ENCODE data around the gene FOLR1. TPM values are rescaled to one million over a fixed set of nuclear protein-coding genes. Genes with fewer than 3 reads are reported as not detected.

Gene FOLR1
- total and polyA plus RNA-seq, 2 of the 4 experiments (the other 2 are of a cell fraction), result 0.24 TPM; not detected in 1

DNA sequence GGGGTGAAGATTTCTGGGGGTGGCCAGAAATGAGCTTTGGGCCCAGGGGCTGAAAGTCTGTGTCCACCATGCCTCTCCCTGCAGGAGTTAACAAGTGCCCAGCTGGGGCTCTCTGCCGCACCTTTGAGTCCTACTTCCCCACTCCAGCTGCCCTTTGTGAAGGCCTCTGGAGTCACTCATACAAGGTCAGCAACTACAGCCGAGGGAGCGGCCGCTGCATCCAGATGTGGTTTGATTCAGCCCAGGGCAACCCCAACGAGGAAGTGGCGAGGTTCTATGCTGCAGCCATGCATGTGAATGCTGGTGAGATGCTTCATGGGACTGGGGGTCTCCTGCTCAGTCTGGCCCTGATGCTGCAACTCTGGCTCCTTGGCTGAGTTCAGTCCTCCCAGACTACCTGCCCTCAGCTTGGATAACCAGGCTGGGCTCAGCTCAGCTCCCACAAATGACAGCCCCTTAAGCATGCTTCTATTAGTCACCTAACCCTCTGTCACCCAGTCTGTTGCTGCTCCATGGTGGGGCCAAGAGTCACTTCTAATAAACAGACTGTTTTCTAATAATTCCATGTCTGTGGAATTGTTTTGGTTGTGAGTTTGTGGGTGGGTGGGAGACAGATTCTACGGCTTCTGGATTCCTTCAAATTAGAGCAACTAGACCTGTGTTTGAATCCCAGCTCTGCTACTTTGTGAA, 29.6 kb downstream of the FOLR1 start:
- H3K36me3 ChIP-seq (ENCODE audit: control insufficient read depth, insufficient read depth, low read length), result no peaks in the 10 kb centered on the region; the same call in 1 of the 2 replicates
- no peaks in the 10 kb centered on the region for H3K9me3 ChIP-seq (ENCODE audit: control insufficient read depth, insufficient read depth, low read length)
- peaks cover 14% of the 10 kb centered on the region for H4K20me1 ChIP-seq (ENCODE audit: insufficient read depth, low read length)
- H3K27me3 ChIP-seq (ENCODE audit: control insufficient read depth, insufficient read depth, low read length), result peaks cover 24% of the 10 kb centered on the region
- ChIA-PET POLR2A (ENCODE audit: unreplicated experiment) (no interaction called here), CTCF (no interaction called here)
- H3K79me1 ChIP-seq (ENCODE audit: low read depth in 1 of 2, low read length in 2 of 2), result peaks cover 14 to 22% of the 10 kb centered on the region in 2 experiments; a peak in 3 of 4 replicates
- H3K4me3 ChIP-seq (ENCODE audit: insufficient read depth, low read depth, low read length), result no peak overlapping the region
- no peak overlapping the region for H2BK5ac ChIP-seq (ENCODE audit: low read depth, low read length, poor library complexity, severe bottlenecking)
- in situ Hi-C loops (cut with MboI; ENCODE audit: low sequenced_read_pairs), result no loop called here
- H2BK120ac ChIP-seq (ENCODE audit: low read depth, low read length), result no peak overlapping the region
- H3K4me1 ChIP-seq (ENCODE audit: control insufficient read depth, insufficient read depth, low read length), result peaks cover 4% of the 10 kb centered on the region; the same call in 1 of the 2 replicates
- intact Hi-C loops (cut with micrococcal nuclease), result loop anchor here (2.0 kb wide), 1 partner anchor 119 kb away; the partner anchor contains the start of gene LAMTOR1
- dilution Hi-C loops (cut with HindIII; ENCODE audit: low sequenced_read_pairs, unreplicated experiment), result no loop called here
- no peak overlapping the region for H2BK15ac ChIP-seq (ENCODE audit: low read depth, low read length)
- peak overlapping the region; percentile 71 for H2AFZ ChIP-seq (replicated peaks; ENCODE audit: low read length, poor library complexity)
- H3K18ac ChIP-seq (ENCODE audit: low read depth, low read length), result no peak overlapping the region
- H3K9ac ChIP-seq (ENCODE audit: low read depth, low read length), result no peak overlapping the region
- peaks cover 6% of the 10 kb centered on the region; the same call in 1 of the 2 replicates for H3K9me1 ChIP-seq (ENCODE audit: insufficient read depth, low read length)
- H2AK5ac ChIP-seq (ENCODE audit: low read depth, low read length), result no peak overlapping the region
- H4K91ac ChIP-seq (ENCODE audit: insufficient read depth, low read depth, low read length), result no peak overlapping the region
- no peak overlapping the region for H3K23ac ChIP-seq (ENCODE audit: low read depth, low read length)
- H3K56ac ChIP-seq (ENCODE audit: extremely low read depth, insufficient read depth, low read length), result no peak overlapping the region
- BruUV-seq (replicated peaks), result no TSS peak
- H2AK9ac ChIP-seq (replicated peaks; ENCODE audit: low read depth, low read length, poor library complexity), result no peak overlapping the region
- no peak for TF ChIP-seq RCOR1 (IDR thresholded peaks at IDR 0.05; ENCODE audit: insufficient replicate concordance, low read length)
- TF ChIP-seq ELK1 (IDR thresholded peaks at IDR 0.05; ENCODE audit: borderline replicate concordance, low read depth, low read length), result no peak
- no peak for TF ChIP-seq BHLHE40 (IDR thresholded peaks at IDR 0.05; ENCODE audit: low read depth, low read length)
- TF ChIP-seq FOS (IDR thresholded peaks at IDR 0.05; ENCODE audit: low read depth, low read length), result no peak
- TF ChIP-seq USF2 (IDR thresholded peaks at IDR 0.05; ENCODE audit: low read depth, low read length), result no peak
- TF ChIP-seq CHD1 (IDR thresholded peaks at IDR 0.05; ENCODE audit: low read depth, low read length), result no peak
- TF ChIP-seq MAFK (IDR thresholded peaks at IDR 0.05; ENCODE audit: low read depth, low read length), result no peak
- TF ChIP-seq RFX5 (IDR thresholded peaks at IDR 0.05; ENCODE audit: low read depth, low read length), result no peak
- TF ChIP-seq, protein P1, sequence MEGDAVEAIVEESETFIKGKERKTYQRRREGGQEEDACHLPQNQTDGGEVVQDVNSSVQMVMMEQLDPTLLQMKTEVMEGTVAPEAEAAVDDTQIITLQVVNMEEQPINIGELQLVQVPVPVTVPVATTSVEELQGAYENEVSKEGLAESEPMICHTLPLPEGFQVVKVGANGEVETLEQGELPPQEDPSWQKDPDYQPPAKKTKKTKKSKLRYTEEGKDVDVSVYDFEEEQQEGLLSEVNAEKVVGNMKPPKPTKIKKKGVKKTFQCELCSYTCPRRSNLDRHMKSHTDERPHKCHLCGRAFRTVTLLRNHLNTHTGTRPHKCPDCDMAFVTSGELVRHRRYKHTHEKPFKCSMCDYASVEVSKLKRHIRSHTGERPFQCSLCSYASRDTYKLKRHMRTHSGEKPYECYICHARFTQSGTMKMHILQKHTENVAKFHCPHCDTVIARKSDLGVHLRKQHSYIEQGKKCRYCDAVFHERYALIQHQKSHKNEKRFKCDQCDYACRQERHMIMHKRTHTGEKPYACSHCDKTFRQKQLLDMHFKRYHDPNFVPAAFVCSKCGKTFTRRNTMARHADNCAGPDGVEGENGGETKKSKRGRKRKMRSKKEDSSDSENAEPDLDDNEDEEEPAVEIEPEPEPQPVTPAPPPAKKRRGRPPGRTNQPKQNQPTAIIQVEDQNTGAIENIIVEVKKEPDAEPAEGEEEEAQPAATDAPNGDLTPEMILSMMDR (conservative IDR thresholded peaks at IDR 0.05; ENCODE audit: low read depth, low read length), result no peak
- TF ChIP-seq SMC3 (IDR thresholded peaks at IDR 0.05; ENCODE audit: low read depth, low read length), result no peak
- TF ChIP-seq MAZ (IDR thresholded peaks at IDR 0.05; ENCODE audit: borderline replicate concordance, low read depth, low read length), result no peak
- 90% methylated on average over 3 of the region's 7 CpGs; no CpG with 5 or more reads in 1 of the 2 experiments for WGBS, 2 experiments (ENCODE audit: extremely low coverage in 2 of 2, insufficient read length in 1 of 2)
- DNase-seq, result no peak
- peak overlapping the region in 1 of 2 experiments; percentile 21; a peak in 1 of 4 replicates for H4K8ac ChIP-seq (ENCODE audit: low read depth in 2 of 2, low read length in 2 of 2)
- H3K14ac ChIP-seq (replicated peaks; ENCODE audit: low read depth, low read length), result no peak overlapping the region
- no peak overlapping the region for H4K5ac ChIP-seq (ENCODE audit: low read depth, low read length)
- H2BK20ac ChIP-seq (ENCODE audit: low read depth, low read length), result no peak overlapping the region
- no peak overlapping the region for H3K4me2 ChIP-seq (ENCODE audit: low read depth, low read length)
- H3K4ac ChIP-seq (ENCODE audit: low read depth, low read length), result no peak overlapping the region
- H3K27ac ChIP-seq (ENCODE audit: insufficient read depth, low read length), result no peak overlapping the region
- no peak for ATAC-seq (ENCODE audit: low read depth)

All from IMR-90 (cell line).